Left ventricle myocardium inferior (tissue), 1 donor: ENCODE measurements around the gene ARHGEF4. TPM values are rescaled to one million over a fixed set of nuclear protein-coding genes. Genes with fewer than 3 reads are reported as not detected.

ENCODE experiments used
- DNase-seq: peaks from one replicate; pipeline ENCODE4 v3.0.0-alpha.2; 2020
- H3K27ac ChIP-seq: fragments of 200-600 bp; replicated peaks from 2 replicates; pipeline ENCODE4 v1.8.0; 2021
- H3K27me3 ChIP-seq: fragments of 200-600 bp; 2 replicates; pipeline ENCODE4 v1.8.0; 2021; ENCODE audit warnings: low read depth
- H3K36me3 ChIP-seq: fragments of 200-600 bp; 2 replicates; pipeline ENCODE4 v1.8.0; 2021
- H3K4me1 ChIP-seq: fragments of 200-600 bp; 2 replicates; pipeline ENCODE4 v1.8.0; 2021
- H3K4me3 ChIP-seq: fragments of 200-600 bp; 2 replicates; pipeline ENCODE4 v1.8.0; 2021; ENCODE audit warnings: mild to moderate bottlenecking, moderate library complexity
- H3K9me3 ChIP-seq: fragments of 200-600 bp; replicated peaks from 2 replicates; pipeline ENCODE4 v1.8.0; 2021
- intact Hi-C: fragments of 100-400 bp; cut with micrococcal nuclease; formaldehyde crosslinking; loops from one replicate; pipeline ENCODE4 v1.11.0; 2022
- total RNA-seq: library from RNA; stranded (reverse); fragmentation: NEBNext Ultra II Directional; extraction: Animal tissue kit (Norgen Biotek cat#: 25700); gene quantifications from one replicate; pipeline ENCODE4 v1.2.1, GENCODE V29; 2021
- TF ChIP-seq, protein P1 (sequence below): fragments of 200-600 bp; IDR thresholded peaks from 2 replicates; pipeline ENCODE4 v1.8.0; 2021; ENCODE audit warnings: antibody characterized with exemption, mild to moderate bottlenecking, borderline replicate concordance
- donor health status: DM: no; HTN: yes; CAD: no; lungs with severe emphysema.

The ARHGEF4 gene
- total RNA-seq, 1 donor from 2014 or later = 5.3 TPM

DNA sequence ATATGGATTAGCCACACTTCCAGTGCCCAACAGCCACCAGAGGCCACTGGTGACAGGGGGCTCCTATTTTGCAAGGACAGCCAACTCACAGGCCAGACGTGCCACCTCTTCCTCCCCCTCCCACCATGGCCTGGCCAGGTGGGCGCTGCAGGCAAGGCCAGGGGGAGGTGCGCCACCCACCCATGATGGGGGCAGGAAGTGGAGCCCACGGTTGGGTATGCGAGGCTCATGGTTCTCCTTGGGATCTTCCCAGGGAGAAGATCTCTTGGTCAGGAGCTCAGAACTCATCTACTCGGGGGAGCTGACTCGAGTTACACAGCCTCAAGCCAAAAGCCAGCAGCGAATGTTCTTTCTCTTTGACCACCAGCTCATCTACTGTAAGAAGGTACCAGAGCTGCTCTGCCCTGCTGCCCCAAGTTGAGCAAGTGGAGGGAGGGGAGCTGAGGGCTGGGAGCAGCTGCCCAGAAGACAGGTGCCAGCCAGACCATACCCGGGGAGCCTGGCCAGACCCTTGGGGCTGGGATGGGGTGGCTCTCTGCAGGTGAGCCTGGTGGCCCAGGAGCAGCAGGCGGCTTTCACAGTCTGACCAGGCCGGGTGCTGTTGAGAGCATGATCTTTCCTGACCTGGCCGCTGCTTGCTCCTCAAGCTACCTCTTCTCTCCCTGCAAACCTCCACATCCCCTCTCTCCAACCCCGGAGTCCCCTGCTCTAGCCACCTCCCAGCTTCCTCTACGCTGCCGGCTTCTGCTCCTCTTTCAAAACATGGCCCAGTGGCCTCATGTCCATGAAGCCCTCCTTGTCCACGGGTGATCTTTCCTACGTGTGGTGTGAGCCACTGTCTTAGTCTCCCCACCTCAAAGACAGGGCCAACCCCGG, 206.7 kb downstream of the ARHGEF4 start:
- Histone ChIP-seq H3K27me3 (peaks cover 33% of the 10 kb centered on the region), H3K9me3 (no peaks in the 10 kb centered on the region), H3K36me3 (peaks cover 22% of the 10 kb centered on the region), H3K4me3 (no peak overlapping the region), H3K27ac (no peak overlapping the region), H3K4me1 (peaks cover 12% of the 10 kb centered on the region)
- DNase-seq = no peak
- intact Hi-C loops = no loop called here
- TF ChIP-seq, protein P1, sequence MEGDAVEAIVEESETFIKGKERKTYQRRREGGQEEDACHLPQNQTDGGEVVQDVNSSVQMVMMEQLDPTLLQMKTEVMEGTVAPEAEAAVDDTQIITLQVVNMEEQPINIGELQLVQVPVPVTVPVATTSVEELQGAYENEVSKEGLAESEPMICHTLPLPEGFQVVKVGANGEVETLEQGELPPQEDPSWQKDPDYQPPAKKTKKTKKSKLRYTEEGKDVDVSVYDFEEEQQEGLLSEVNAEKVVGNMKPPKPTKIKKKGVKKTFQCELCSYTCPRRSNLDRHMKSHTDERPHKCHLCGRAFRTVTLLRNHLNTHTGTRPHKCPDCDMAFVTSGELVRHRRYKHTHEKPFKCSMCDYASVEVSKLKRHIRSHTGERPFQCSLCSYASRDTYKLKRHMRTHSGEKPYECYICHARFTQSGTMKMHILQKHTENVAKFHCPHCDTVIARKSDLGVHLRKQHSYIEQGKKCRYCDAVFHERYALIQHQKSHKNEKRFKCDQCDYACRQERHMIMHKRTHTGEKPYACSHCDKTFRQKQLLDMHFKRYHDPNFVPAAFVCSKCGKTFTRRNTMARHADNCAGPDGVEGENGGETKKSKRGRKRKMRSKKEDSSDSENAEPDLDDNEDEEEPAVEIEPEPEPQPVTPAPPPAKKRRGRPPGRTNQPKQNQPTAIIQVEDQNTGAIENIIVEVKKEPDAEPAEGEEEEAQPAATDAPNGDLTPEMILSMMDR = no peak

DNA sequence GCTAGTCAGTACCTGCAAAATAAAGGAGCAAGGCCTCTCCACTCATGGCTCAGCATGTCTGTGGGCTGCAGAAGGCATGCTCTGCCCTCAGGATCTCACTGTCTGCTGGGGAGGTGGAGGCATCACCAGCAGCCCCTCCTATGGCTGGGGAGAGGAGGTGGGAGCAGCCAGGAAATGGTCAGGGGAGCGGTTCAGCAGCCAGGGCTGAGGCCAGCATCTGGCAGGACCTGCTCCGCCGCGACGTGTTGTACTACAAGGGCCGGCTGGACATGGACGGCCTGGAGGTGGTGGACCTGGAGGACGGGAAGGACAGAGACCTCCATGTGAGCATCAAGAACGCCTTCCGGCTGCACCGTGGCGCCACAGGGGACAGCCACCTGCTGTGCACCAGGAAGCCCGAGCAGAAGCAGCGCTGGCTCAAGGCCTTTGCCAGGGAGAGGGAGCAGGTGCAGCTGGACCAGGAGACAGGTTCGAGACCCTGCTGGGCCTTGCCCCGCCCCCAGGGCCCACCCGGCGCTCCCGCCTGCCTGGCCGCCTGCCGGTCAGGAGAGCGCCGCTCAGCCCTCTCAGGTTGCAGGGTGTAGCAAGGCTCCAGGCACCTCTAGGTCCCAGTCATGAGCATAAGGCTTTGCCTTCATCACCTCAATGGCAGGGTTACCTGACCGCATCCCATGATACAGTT, 207.5 kb downstream of the ARHGEF4 start:
- DNase-seq = no peak
- intact Hi-C loops = no loop called here
- Histone ChIP-seq H3K9me3 (no peaks in the 10 kb centered on the region), H3K4me3 (no peak overlapping the region), H3K36me3 (peaks cover 30% of the 10 kb centered on the region), H3K4me1 (peaks cover 12% of the 10 kb centered on the region), H3K27me3 (peaks cover 26% of the 10 kb centered on the region), H3K27ac (no peak overlapping the region)
- TF ChIP-seq, protein P1 = no peak

DNA sequence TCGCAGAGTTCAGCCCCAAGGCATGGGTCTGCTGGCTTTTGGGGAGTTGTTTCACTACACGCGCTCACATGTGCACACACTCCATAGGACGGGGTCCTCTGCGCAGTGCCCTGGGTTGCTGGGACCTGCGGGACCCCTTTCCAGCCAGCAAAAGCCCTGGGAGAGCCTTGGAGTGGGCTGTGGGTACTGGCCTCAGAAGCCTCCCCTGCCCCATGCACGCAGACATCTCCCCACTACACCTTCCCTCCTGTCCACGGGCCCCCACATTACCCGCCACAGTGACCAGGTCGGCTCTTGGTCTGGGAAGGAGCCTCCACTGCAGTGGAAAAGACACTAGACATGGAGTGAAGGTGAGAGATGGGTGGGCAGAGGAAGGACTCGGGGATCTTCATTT, 208.0 kb downstream of the ARHGEF4 start:
- no peak for DNase-seq
- Histone ChIP-seq H3K4me1 (peaks cover 9% of the 10 kb centered on the region), H3K27ac (no peak overlapping the region), H3K36me3 (peaks cover 36% of the 10 kb centered on the region), H3K27me3 (peaks cover 21% of the 10 kb centered on the region), H3K4me3 (no peak overlapping the region), H3K9me3 (no peaks in the 10 kb centered on the region)
- TF ChIP-seq, protein P1 = no peak
- intact Hi-C loops = no loop called here

DNA sequence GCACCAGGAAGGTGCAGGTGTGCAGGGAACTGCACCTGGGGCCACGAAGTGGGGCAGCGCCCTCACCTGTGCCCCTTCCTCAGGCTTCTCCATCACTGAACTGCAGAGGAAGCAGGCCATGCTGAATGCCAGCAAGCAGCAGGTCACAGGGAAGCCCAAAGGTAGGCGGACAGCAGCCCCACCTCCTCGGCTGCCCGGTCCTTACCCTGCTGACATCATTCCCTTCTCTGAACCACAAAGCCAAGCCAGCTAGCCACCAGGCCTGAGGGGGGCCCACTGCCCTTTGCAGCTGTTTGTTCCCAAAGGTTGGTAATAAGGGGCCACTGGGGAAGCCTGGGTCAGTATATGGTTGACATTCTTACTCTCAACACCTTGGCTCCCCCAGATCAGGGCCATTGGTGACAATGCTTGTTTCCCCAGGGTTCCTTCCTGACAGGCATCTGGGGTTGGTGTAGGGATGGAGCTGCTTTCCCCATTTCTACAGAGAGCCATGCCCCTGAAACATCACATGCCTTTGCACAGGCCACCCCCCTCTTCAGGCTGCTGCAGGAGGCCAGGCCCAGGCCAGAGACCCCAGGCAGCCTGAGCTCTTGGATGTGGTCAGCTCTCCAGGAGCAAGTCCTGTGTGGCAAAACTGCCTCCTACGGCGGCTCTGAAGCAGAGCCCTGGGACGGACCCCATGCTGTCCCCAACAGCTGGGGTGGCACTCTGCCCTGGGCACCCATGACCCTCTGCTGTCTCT, 208.7 kb downstream of the ARHGEF4 start:
- no peak overlapping the region for H3K27ac ChIP-seq
- TF ChIP-seq, protein P1 = no peak
- H3K36me3 ChIP-seq = peaks cover 43% of the 10 kb centered on the region
- no peaks in the 10 kb centered on the region for H3K9me3 ChIP-seq
- peaks cover 14% of the 10 kb centered on the region for H3K27me3 ChIP-seq
- DNase-seq = no peak
- H3K4me3 ChIP-seq = no peak overlapping the region
- H3K4me1 ChIP-seq = peaks cover 2% of the 10 kb centered on the region
- intact Hi-C loops = no loop called here
